Ishikawa (cell line): ENCODE data around the gene TSPAN5.

ENCODE experiments used
- CEBPB ChIP-seq: IDR thresholded peaks from 2 replicates; pipeline ENCODE4 v1.6.1; 2012
- CREB1 ChIP-seq: IDR thresholded peaks from 2 replicates; pipeline ENCODE4 v1.6.1; 2012; ENCODE audit warnings: low read depth
- EGR1 ChIP-seq: IDR thresholded peaks from 2 replicates; pipeline ENCODE4 v1.6.1; 2012
- EP300 ChIP-seq: IDR thresholded peaks from 2 replicates; pipeline ENCODE4 v1.6.1; 2012; ENCODE audit warnings: borderline replicate concordance
- FOXM1 ChIP-seq: IDR thresholded peaks from 2 replicates; pipeline ENCODE4 v1.6.1; 2012; ENCODE audit warnings: low read depth, borderline replicate concordance
- MAX ChIP-seq: IDR thresholded peaks from 2 replicates; pipeline ENCODE4 v1.6.1; 2012
- NFIC ChIP-seq: IDR thresholded peaks from 2 replicates; pipeline ENCODE4 v1.6.1; 2012
- RAD21 ChIP-seq: IDR thresholded peaks from 2 replicates; pipeline ENCODE4 v1.6.1; 2012; ENCODE audit warnings: low read depth
- REST ChIP-seq: IDR thresholded peaks from 2 replicates; pipeline ENCODE4 v1.6.1; 2012; ENCODE audit warnings: low read depth, mild to moderate bottlenecking
- TAF1 ChIP-seq: IDR thresholded peaks from 2 replicates; pipeline ENCODE4 v1.6.1; 2012; ENCODE audit warnings: low read depth, mild to moderate bottlenecking
- TCF12 ChIP-seq: IDR thresholded peaks from 2 replicates; pipeline ENCODE4 v1.6.1; 2012; ENCODE audit warnings: low read depth
- TEAD4 ChIP-seq: IDR thresholded peaks from 2 replicates; pipeline ENCODE4 v1.6.1; 2012
- USF1 ChIP-seq: IDR thresholded peaks from 2 replicates; pipeline ENCODE4 v1.6.1; 2012
- YY1 ChIP-seq: IDR thresholded peaks from 2 replicates; pipeline ENCODE4 v1.6.1; 2012; ENCODE audit warnings: low read depth
- ZBTB7A ChIP-seq: IDR thresholded peaks from 2 replicates; pipeline ENCODE4 v1.6.1; 2012; ENCODE audit warnings: low read depth

The TSPAN5 gene

GRCh38 chr4:98539299-98539698 is 119.1 kb downstream of the TSPAN5 start:
- no peak for TF ChIP-seq USF1
- no peak for TF ChIP-seq YY1
- TF ChIP-seq NFIC: no peak
- TF ChIP-seq RAD21: no peak
- no peak for TF ChIP-seq ZBTB7A
- TF ChIP-seq EP300: no peak
- TF ChIP-seq TAF1: no peak
- TF ChIP-seq TCF12: no peak
- TF ChIP-seq REST: no peak
- TF ChIP-seq CREB1: no peak
- no peak for TF ChIP-seq TEAD4
- no peak for TF ChIP-seq CEBPB
- no peak for TF ChIP-seq MAX

- no peak for TF ChIP-seq TCF12
- TF ChIP-seq EP300: no peak
- TF ChIP-seq USF1: no peak
- TF ChIP-seq REST: no peak
- no peak for TF ChIP-seq CEBPB
- no peak for TF ChIP-seq FOXM1
- no peak for TF ChIP-seq RAD21
Observed at GRCh38 chr4:98536631-98537030, 121.8 kb downstream of the TSPAN5 start.

- no peak for TF ChIP-seq ZBTB7A
- no peak for TF ChIP-seq FOXM1
- TF ChIP-seq TAF1: no peak
Observed at GRCh38 chr4:98530572-98530971, 127.8 kb downstream of the TSPAN5 start.

GRCh38 chr4:98529970-98530569 is 128.3 kb downstream of the TSPAN5 start:
- TF ChIP-seq TCF12 (no peak), REST (no peak), TEAD4 (no peak), ZBTB7A (no peak), CEBPB (no peak), CREB1 (no peak), YY1 (no peak), FOXM1 (no peak), USF1 (no peak)

GRCh38 chr4:98528882-98529281 is 129.5 kb downstream of the TSPAN5 start:
- TF ChIP-seq YY1 (no peak), ZBTB7A (no peak), NFIC (no peak), MAX (no peak), FOXM1 (no peak), USF1 (no peak), TCF12 (no peak), EGR1 (no peak), RAD21 (no peak), TAF1 (no peak), CEBPB (no peak), EP300 (no peak), CREB1 (no peak)
